ENCODE data around the gene STT3B.

DNA sequence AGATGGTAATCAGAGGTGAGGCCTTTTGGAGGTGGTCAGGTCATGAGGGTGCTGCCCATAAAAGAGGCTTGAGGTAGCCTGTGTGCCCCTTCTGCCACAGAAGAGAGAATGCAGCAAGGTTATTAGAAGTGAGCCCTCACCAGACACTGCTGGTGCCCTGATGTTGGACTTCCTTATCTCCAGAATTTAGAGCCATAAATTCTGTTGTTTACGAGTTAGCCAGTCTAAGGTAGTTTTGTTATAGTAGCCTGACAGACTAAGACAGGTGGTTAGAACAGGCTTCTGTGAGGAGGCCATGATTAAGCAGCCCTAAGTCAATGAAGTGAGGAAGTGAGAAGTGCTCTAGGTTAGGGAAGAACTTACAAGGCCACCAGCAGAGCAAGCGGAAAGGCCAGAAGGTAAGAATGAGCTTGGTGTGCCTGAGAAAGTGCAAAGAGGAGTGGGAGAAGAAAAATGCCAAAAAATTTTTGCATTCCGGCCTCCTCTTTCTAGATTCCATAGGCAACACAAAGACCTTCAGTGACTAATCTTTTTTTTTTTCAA lies 44.2 kb upstream of the STT3B start:
- TF ChIP-seq CTCF (conservative IDR thresholded peaks at IDR 0.05; ENCODE audit: low read depth, low read length) (no peak), EZH2 (IDR thresholded peaks at IDR 0.05; ENCODE audit: low read length, unreplicated experiment) (no peak), EZH2phosphoT487 (IDR thresholded peaks at IDR 0.05; ENCODE audit: borderline replicate concordance, low read length) (no peak)
